H9 (cell line): ENCODE results near the gene ASIC4. TPM values are rescaled to one million over a fixed set of nuclear protein-coding genes. Genes with fewer than 3 reads are reported as not detected.

ENCODE experiments used
- DNase-seq: peaks from one replicate; pipeline ENCODE4 v3.0.0-alpha.2; 2017
- H2AFZ ChIP-seq: one replicate; pipeline ENCODE4 v1.6.1; 2013; ENCODE audit warnings: mild to moderate bottlenecking, low read length, control low read depth, moderate library complexity
- H2AK5ac ChIP-seq: 2 replicates; pipeline ENCODE4 v1.6.1; 2013; ENCODE audit warnings: low read length, control low read depth, mixed read lengths; ENCODE audit not compliant: insufficient read length
- H2BK120ac ChIP-seq: one replicate; pipeline ENCODE4 v1.6.1; 2013; ENCODE audit warnings: low read depth, mild to moderate bottlenecking, low read length, control low read depth, inconsistent platforms; ENCODE audit not compliant: poor library complexity, severe bottlenecking
- H2BK12ac ChIP-seq: 2 replicates; pipeline ENCODE4 v1.6.1; 2013; ENCODE audit warnings: low read length, control low read depth, mixed read lengths, low read depth; ENCODE audit not compliant: insufficient read length
- H2BK15ac ChIP-seq: 2 replicates; pipeline ENCODE4 v1.6.1; 2013; ENCODE audit warnings: low read depth, low read length, control low read depth
- H2BK20ac ChIP-seq: one replicate; pipeline ENCODE4 v1.6.1; 2013; ENCODE audit warnings: low read depth, mild to moderate bottlenecking, low read length, control low read depth, inconsistent platforms; ENCODE audit not compliant: poor library complexity, severe bottlenecking
- H2BK5ac ChIP-seq: 2 replicates; pipeline ENCODE4 v1.6.1; 2013; ENCODE audit warnings: low read length, control low read depth, mixed read lengths; ENCODE audit not compliant: insufficient read length
- H3K14ac ChIP-seq: 2 replicates; pipeline ENCODE4 v1.6.1; 2013; ENCODE audit warnings: low read length, control low read depth; ENCODE audit not compliant: insufficient read depth
- H3K18ac ChIP-seq: 2 replicates; pipeline ENCODE4 v1.6.1; 2013; ENCODE audit warnings: low read depth, mild to moderate bottlenecking, mixed read lengths, low read length, control low read depth; ENCODE audit not compliant: insufficient read length
- H3K23ac ChIP-seq: 2 replicates; pipeline ENCODE4 v1.6.1; 2013; ENCODE audit warnings: low read length, control low read depth, mixed read lengths, low read depth; ENCODE audit not compliant: insufficient read length
- H3K23me2 ChIP-seq: 2 replicates; pipeline ENCODE4 v1.6.1; 2013; ENCODE audit warnings: low read depth, mild to moderate bottlenecking, mixed read lengths, low read length, control low read depth; ENCODE audit not compliant: insufficient read length, poor library complexity, severe bottlenecking
- H3K27ac ChIP-seq: 2 replicates; pipeline ENCODE4 v1.5.1; 2013; ENCODE audit warnings: low read length, control low read depth, mixed read lengths, low read depth; ENCODE audit not compliant: insufficient read length
- H3K27me3 ChIP-seq: 2 replicates; pipeline ENCODE4 v1.6.1; 2013; ENCODE audit warnings: low read length, control low read depth, inconsistent platforms; ENCODE audit not compliant: insufficient read depth
- H3K4ac ChIP-seq: 2 replicates; pipeline ENCODE4 v1.6.1; 2013; ENCODE audit warnings: low read depth, mild to moderate bottlenecking, control low read depth, inconsistent platforms, low read length, moderate library complexity
- H3K4me1 ChIP-seq: 2 replicates; pipeline ENCODE4 v1.6.1; 2013; ENCODE audit warnings: low read length, control low read depth, inconsistent platforms; ENCODE audit not compliant: insufficient read depth
- H3K4me2 ChIP-seq: 2 replicates; pipeline ENCODE4 v1.6.1; 2013; ENCODE audit warnings: low read length, control low read depth, mixed read lengths; ENCODE audit not compliant: insufficient read length, insufficient read depth
- H3K56ac ChIP-seq: 2 replicates; pipeline ENCODE4 v1.6.1; 2013; ENCODE audit warnings: low read depth, mild to moderate bottlenecking, mixed read lengths, low read length, control low read depth; ENCODE audit not compliant: insufficient read length
- H3K79me1 ChIP-seq: 2 replicates; pipeline ENCODE4 v1.6.1; 2013; ENCODE audit warnings: low read depth, mild to moderate bottlenecking, moderate library complexity, low read length, control low read depth, inconsistent platforms; ENCODE audit not compliant: insufficient read depth, poor library complexity, severe bottlenecking
- H3K79me2 ChIP-seq: 2 replicates; pipeline ENCODE4 v1.6.1; 2013; ENCODE audit warnings: low read length, control low read depth, inconsistent platforms; ENCODE audit not compliant: insufficient read depth
- H3K9ac ChIP-seq: 2 replicates; pipeline ENCODE4 v1.6.1; 2013; ENCODE audit warnings: low read length, control low read depth, mixed read lengths; ENCODE audit not compliant: insufficient read length; ENCODE audit errors: extremely low read depth
- H3K9me3 ChIP-seq: one replicate; pipeline ENCODE4 v1.6.1; 2013; ENCODE audit warnings: low read depth, low read length, inconsistent platforms; ENCODE audit not compliant: control insufficient read depth
- H3T11ph ChIP-seq: one replicate; pipeline ENCODE4 v1.6.1; 2013; ENCODE audit warnings: mild to moderate bottlenecking, low read length, control low read depth, inconsistent platforms
- H4K20me1 ChIP-seq: one replicate; pipeline ENCODE4 v1.6.1; 2013; ENCODE audit not compliant: control insufficient read depth, insufficient read length, insufficient read depth
- H4K5ac ChIP-seq: 2 replicates; pipeline ENCODE4 v1.6.1; 2013; ENCODE audit warnings: low read depth, mild to moderate bottlenecking, mixed read lengths, low read length, control low read depth; ENCODE audit not compliant: insufficient read length
- H4K8ac ChIP-seq: replicated peaks from 2 replicates; pipeline ENCODE4 v1.6.1; 2013; ENCODE audit warnings: low read length, control low read depth, mixed read lengths, low read depth; ENCODE audit not compliant: insufficient read length
- H4K91ac ChIP-seq: 2 replicates; pipeline ENCODE4 v1.6.1; 2013; ENCODE audit warnings: low read depth, mild to moderate bottlenecking, moderate library complexity, mixed read lengths, low read length, control low read depth; ENCODE audit not compliant: insufficient read length
- H3K27ac Mint-ChIP-seq, 3 experiments: 2 replicates in 2 of 3; 3 replicates in 1 of 3; pipeline ENCODE4 v1.8.0; 2020 to 2021; ENCODE audit warnings: mixed read lengths in 3 of 3, mild to moderate bottlenecking in 1 of 3, moderate library complexity in 1 of 3
- H3K27me3 Mint-ChIP-seq: 2 replicates; pipeline ENCODE4 v1.8.0; 2021; ENCODE audit warnings: low read depth, mild to moderate bottlenecking, moderate library complexity, mixed read lengths
- H3K36me3 Mint-ChIP-seq, 3 experiments: 2 replicates in 2 of 3; 3 replicates in 1 of 3; pipeline ENCODE4 v1.8.0; 2020 to 2021; ENCODE audit warnings: low read depth in 3 of 3, mixed read lengths in 3 of 3; ENCODE audit not compliant: insufficient read depth in 1 of 3
- H3K4me1 Mint-ChIP-seq, 2 experiments: 2 replicates each; pipeline ENCODE4 v1.8.0; 2020; ENCODE audit warnings: mixed read lengths in 2 of 2
- H3K4me3 Mint-ChIP-seq, 2 experiments: 2 replicates in 1 of 2; 3 replicates in 1 of 2; pipeline ENCODE4 v1.8.0; 2020 to 2021; ENCODE audit warnings: mild to moderate bottlenecking in 2 of 2, mixed read lengths in 2 of 2, moderate library complexity in 1 of 2
- H3K9me3 Mint-ChIP-seq, 2 experiments: 2 replicates in 1 of 2; 3 replicates in 1 of 2; pipeline ENCODE4 v1.8.0; 2020; ENCODE audit warnings: mild to moderate bottlenecking in 2 of 2, mixed read lengths in 2 of 2, moderate library complexity in 1 of 2
- CTCF ChIP-seq: fragments of 200-600 bp; sonication (generic); conservative IDR thresholded peaks from 3 replicates; pipeline ENCODE4 v1.8.0; 2021; ENCODE audit warnings: antibody characterized with exemption, mild to moderate bottlenecking
- WGBS: extraction: QIAGEN DNeasy Blood & Tissue Kit; methylation state at CpG from one replicate; pipeline ENCODE4 v1.1.7; 2013; ENCODE audit warnings: missing lambda C conversion rate, low lambda C conversion rate, mixed read lengths; ENCODE audit not compliant: insufficient read length; ENCODE audit errors: extremely low coverage; 5-methylcytosine and 5-hydroxymethylcytosine counted together
- total RNA-seq: library from RNA; stranded (reverse); gene quantifications from 2 replicates; pipeline ENCODE4 v1.2.1, GENCODE V29; 2021

ASIC4 gene
- total RNA-seq, 1 experiment from 2014 or later = 0.37 TPM

GRCh38 chr2:219575566-219576504 lies 61.6 kb downstream of the ASIC4 start:
- no peak overlapping the region for H4K91ac ChIP-seq
- H3K4me1 ChIP-seq = peaks cover 5% of the 10 kb centered on the region; the same call in 1 of the 2 replicates
- H2AFZ ChIP-seq = no peak overlapping the region
- H3K23ac ChIP-seq = no peak overlapping the region
- no peak overlapping the region for H3K14ac ChIP-seq
- no peak overlapping the region; a peak in 2 of 5 replicates for H3K4me3 Mint-ChIP-seq
- no peaks in the 10 kb centered on the region; a peak in 1 of 5 replicates for H3K9me3 Mint-ChIP-seq
- H3K27ac Mint-ChIP-seq = peak overlapping the region in 1 of 3 experiments; percentile 48; a peak in 1 of 7 replicates
- no peaks in the 10 kb centered on the region for H3K79me1 ChIP-seq
- TF ChIP-seq CTCF = no peak
- no peak overlapping the region for H2BK120ac ChIP-seq
- H2BK15ac ChIP-seq = no peak overlapping the region
- H3K4me1 Mint-ChIP-seq = peaks cover 46 to 59% of the 10 kb centered on the region in 2 experiments
- H3K23me2 ChIP-seq = peaks cover 4% of the 10 kb centered on the region
- H2AK5ac ChIP-seq = no peak overlapping the region
- H4K5ac ChIP-seq = no peak overlapping the region
- H2BK12ac ChIP-seq = no peak overlapping the region
- H3K4me2 ChIP-seq = no peak overlapping the region
- H2BK5ac ChIP-seq = no peak overlapping the region
- DNase-seq = no peak
- WGBS = no CpG with 5 or more reads among the region's 6 CpGs
- no peaks in the 10 kb centered on the region for H3K9me3 ChIP-seq
- no peak overlapping the region for H4K8ac ChIP-seq
- H3K9ac ChIP-seq = no peak overlapping the region
- no peak overlapping the region for H3K27ac ChIP-seq
- no peak overlapping the region for H2BK20ac ChIP-seq
- H4K20me1 ChIP-seq = no peaks in the 10 kb centered on the region
- H3K18ac ChIP-seq = no peak overlapping the region
- H3K36me3 Mint-ChIP-seq = no peaks in the 10 kb centered on the region
- H3K27me3 ChIP-seq = no peaks in the 10 kb centered on the region; the same call in 1 of the 2 replicates
- no peak overlapping the region for H3K4ac ChIP-seq
- no peak overlapping the region for H3T11ph ChIP-seq
- no peaks in the 10 kb centered on the region for H3K79me2 ChIP-seq
- H3K56ac ChIP-seq = no peak overlapping the region
- peaks cover 18% of the 10 kb centered on the region for H3K27me3 Mint-ChIP-seq
